SH-SY5Y (cell line): ENCODE data around the gene HOXA4.

Source experiments
- GATA2 ChIP-seq: IDR thresholded peaks from 2 replicates; pipeline ENCODE4 v1.6.1; 2011; ENCODE audit warnings: mild to moderate bottlenecking, low read depth, low read length
- GATA3 ChIP-seq: IDR thresholded peaks from 2 replicates; pipeline ENCODE4 v1.6.1; 2011; ENCODE audit warnings: low read depth, mild to moderate bottlenecking, low read length, moderate library complexity

HOXA4 gene

GRCh38 chr7:27141923-27142579, 11.5 kb upstream of the HOXA4 start:
- TF ChIP-seq GATA2 (no peak), GATA3 (no peak)

GRCh38 chr7:27141137-27141922, 10.8 kb upstream of the HOXA4 start:
- no peak for TF ChIP-seq GATA3
- no peak for TF ChIP-seq GATA2

DNA sequence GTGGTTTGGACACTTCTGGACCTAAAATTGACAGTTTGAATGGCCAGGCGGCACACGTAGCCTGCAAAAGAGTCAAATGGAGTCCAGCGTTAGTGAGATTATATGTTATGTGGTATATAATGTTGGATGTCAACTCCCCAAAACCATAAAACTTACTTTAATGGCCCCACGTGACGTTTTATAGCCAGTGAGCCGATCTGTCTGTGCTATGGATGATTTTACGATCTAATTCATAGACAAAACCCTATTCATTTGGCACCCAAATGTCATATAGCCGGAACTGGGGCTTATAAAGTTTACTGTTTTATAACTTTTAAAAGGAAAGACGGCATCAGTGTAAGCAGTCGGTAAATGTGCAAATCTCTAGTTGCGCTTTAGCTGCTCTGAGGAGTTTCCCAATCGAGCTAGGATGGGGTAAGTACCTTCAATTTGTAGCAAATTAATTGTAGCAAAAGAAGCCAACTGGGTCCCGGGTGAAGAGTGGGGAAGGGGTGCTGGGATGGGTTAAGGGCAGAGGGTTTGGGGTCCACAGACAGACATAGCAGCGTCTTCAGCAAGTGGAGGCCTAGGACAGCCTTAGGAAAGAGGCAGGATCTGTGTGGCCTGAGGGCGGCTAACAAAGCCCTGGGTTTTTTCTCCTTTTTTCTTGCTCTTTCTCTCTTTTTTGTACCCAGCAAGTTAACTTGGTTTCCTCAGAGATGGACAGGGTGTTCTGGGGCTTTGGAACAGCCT, 9.7 kb upstream of the HOXA4 start:
- TF ChIP-seq GATA2 (no peak), GATA3 (no peak)

DNA sequence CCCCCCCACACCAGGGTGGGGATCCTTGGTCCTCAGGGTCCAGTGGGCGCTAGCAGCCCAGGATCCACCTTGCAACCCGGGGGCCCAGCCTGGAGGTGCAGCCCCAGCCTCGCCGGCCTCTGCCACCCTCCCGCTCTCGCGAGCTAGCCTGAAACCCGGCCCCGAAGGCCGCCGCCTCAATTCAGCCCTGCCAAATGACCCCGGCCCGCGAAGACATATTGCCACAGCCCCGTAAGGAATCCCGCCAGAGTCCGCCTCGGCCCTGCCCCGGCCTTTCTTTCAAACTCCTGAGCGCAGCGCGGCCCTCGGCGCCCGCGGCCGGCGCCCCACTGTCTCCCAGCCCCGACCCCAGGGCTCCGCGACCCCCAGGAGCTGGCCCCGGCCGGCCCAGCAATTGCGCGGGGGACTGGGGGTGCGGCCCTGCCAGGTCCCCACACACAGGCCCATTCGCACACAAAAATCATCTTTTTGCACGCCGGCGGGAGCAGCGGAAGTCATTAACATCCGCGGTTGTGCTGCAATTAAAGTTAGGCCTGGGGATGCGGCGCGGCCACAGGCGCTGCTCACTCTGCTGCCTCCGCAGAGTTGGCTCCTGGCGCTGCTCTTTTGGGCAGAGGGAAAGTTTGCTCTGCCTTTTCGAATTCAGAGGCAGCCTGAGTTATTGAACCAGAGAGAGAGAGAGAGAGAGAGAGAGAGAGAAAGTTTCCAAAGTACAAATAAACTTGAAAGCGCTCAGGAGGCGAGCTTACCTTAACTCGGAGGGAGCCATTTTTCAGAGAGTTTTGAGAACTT, 9.0 kb upstream of the HOXA4 start:
- no peak for TF ChIP-seq GATA2
- TF ChIP-seq GATA3: no peak

DNA sequence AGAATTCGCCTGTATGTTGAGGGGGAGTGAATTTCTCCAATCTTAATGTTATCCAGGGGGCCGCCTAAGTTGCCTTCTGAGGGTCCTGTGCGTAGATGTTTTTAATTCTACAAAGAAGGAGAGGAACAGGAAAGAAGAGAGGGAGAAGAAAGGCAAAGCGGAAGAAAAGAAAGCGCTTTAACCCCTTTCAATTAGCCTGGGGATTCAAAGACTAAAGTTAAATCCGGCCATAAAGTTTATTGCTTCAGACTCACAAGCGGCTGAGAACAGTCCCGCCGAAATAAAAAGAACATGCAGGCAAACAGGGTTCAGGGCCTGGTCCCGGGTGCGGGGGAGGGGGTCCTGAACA, 8.4 kb upstream of the HOXA4 start:
- TF ChIP-seq GATA2 (no peak), GATA3 (no peak)

DNA sequence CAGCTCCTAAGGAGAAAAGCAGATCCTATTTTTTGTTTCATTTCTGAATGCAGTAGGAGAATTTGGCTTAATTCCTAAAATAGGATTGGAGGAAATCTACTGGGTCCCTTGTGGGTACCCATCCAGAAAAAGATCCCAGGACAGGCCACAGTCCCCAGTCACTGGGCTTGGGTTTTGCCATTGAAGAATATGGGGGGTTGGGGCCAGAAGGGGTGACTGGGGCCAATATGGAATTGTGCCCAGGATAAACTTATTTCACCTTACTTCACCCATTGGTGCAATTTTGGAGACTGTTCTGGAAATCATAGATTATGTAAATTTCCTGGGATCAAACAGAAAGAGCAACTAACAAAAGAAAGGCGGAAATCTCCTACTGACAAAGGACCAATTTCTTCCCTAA, 7.9 kb upstream of the HOXA4 start:
- TF ChIP-seq GATA3 (no peak), GATA2 (no peak)

DNA sequence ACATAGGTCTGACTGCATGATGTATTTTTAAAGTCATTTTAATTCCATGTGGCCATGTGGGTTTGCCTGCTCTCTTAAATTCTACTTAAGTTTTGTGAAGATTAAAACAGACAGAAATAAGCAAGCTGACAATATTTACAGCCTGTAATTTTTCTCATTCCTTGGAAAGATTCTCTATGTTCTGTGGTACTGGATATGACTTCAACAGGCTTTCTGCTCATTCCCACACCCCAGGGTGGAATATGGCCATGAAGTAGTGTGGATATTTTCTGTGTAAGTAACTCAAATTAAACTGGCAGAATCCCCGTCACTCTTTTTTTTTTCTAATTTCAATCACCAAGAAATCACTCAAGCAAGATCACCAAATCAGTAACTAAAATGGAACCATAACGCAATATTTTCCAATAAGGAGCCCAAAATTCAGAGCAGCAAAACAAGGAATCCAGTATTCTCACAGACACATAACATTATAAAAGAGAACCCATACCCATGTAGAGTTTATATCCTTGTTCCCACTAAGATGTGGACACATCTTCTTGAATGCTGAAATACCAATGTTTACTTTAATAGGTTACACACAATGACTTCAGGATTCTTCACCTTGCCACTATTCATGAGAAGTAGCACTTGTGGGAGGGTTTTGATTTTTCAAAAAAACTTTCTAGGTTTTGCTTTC, 7.2 kb upstream of the HOXA4 start:
- no peak for TF ChIP-seq GATA3
- no peak for TF ChIP-seq GATA2

DNA sequence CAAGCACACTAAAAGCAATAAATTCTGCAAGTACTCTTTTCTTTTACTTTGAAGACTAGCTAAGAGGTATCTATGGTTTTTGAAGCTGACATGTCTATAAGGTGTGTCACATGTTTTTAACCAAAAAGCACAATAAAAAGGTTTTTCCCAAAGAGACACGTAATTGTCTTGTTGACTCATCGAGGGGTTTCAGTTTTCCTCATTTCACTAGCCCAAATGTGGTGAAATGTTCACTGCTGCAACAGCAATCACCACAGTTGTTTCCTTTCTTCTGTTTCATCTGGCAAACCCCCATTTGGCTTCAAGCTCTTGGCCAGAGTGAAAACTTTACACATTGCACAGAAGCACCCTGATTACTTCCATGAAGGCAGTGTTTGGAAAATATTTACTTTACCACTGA, 3.8 kb upstream of the HOXA4 start:
- no peak for TF ChIP-seq GATA2
- no peak for TF ChIP-seq GATA3

GRCh38 chr7:27133409-27134231, 3.1 kb upstream of the HOXA4 start:
- TF ChIP-seq GATA3 (no peak), GATA2 (no peak)

- TF ChIP-seq GATA3 (no peak), GATA2 (no peak)
These were observed 2.4 kb upstream of the HOXA4 start for GRCh38 chr7:27132978-27133377.

DNA sequence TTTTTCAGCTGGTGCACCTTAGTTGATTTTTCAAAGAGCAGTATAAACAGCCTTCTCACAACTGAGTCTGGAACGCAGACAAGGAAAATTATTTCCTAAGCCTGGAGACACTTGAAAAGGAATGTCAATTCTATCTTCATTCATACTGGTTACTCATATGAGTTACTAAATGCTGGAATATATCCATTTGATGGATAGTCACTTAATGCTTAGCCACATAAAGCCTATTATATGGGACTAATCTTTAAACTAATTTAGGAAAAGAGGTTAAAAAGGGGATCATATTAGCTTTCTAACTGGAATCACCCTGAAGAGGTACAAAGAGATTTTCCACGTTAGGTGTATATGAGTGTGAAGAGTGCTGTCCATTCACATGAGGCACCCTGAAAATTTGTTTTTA, 1.7 kb upstream of the HOXA4 start:
- TF ChIP-seq GATA3 (no peak), GATA2 (no peak)

GRCh38 chr7:27131390-27131819, 848 bp upstream of the HOXA4 start:
- no peak for TF ChIP-seq GATA3
- no peak for TF ChIP-seq GATA2
